Forelimb muscle (tissue), 1 donor: ENCODE measurements around the gene GTF2IRD1. TPM values are rescaled to one million over a fixed set of nuclear protein-coding genes. Genes with fewer than 3 reads are reported as not detected.
"Not testable (repeated sequence)": the region's sequence is repeated elsewhere in the genome, so short reads cannot be mapped to it uniquely, and the experiment has no call there.

Source experiments
- DNase-seq: peaks from one replicate; pipeline ENCODE4 v3.0.0-alpha.2; 2013; ENCODE audit warnings: low read depth
- polyA plus RNA-seq: library from polyadenylated mRNA; unstranded; fragments of 120-200 nt; gene quantifications from one replicate; pipeline ENCODE4 v1.2.1, GENCODE V29; 2013; ENCODE audit not compliant: insufficient read length

The GTF2IRD1 gene
- polyA plus RNA-seq, 1 donor: 48.0 TPM

- DNase-seq: no peak
These were observed 16.8 kb downstream of the GTF2IRD1 start for GRCh38 chr7:74470504-74470903.

GRCh38 chr7:74473116-74473515 lies 19.4 kb downstream of the GTF2IRD1 start:
- DNase-seq: no peak

- DNase-seq: no peak
These were observed 20.7 kb downstream of the GTF2IRD1 start for GRCh38 chr7:74474271-74474865.

DNA sequence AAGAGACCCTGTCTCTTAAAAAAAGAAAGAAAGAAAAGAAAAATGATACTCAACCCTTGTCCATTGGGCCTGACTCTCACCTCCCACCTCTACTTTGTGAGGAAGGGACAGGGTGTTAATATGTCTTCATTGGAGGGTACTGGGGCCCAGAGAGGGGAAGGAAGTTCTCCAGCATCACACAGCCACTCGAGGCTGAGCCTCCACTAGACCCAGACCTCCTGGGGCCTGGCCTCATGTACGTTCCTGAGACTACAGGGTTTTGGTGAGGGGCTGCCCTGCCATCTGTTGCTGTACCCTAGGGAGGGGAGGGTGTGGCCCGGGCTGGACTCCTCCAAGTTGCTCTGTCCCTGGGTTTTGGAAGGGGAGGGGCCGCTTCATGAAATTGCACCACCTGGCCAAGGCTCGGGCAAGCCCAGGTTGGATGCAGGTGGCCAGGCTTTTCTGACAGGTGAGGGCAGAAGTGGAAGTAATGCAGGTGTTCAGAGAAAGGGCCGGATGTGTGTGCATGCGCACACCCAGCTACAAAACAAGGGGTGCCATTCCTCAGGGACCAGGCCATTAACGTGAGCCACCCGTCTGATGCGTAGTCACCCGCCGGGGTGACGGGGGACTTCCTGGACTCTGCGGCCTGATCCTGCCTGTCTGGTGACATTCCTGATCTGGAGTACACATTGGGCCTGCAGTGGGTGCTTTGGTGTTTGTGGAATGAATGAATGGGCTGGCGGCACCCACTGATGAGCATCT lies 21.7 kb downstream of the GTF2IRD1 start:
- DNase-seq: no peak

- DNase-seq: no peak
These were observed 22.3 kb downstream of the GTF2IRD1 start for GRCh38 chr7:74475987-74476350.

GRCh38 chr7:74476626-74477025 lies 22.9 kb downstream of the GTF2IRD1 start:
- DNase-seq: no peak

GRCh38 chr7:74478671-74479065 lies 25.0 kb downstream of the GTF2IRD1 start:
- DNase-seq: no peak

DNA sequence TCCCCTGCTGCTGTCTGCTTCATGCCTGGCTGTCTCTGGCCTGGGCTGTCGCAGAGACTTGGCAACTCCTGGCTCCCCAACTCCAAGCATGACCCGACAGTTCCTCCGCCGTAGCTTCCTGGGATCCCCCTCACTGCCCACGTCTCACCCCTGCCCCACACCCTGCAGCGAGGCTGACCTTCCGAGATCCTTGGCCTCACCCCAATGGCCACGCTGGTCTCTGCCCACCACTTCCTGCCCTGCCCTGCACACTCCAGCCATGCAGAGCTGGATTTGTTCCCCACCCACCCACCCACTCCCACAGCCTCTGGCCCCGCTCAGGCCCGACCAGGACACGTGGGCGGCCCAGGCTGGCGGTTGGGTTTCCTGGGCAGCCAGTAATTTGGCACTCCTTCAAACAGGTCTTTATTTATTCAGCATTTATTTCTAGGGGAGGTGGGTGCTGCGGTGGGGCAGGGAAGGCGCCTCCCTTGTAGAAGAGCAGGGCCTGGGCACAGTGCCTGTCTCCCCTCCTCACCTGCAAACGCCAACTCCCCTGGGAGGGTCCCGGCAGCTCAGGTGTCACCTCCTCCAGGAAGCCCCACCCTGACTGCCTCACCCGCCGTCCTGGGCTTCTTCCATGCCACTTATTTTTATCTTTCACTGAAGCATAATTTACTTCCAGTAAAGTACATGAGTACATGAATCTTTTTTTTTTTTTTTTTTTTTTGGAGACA lies 25.5 kb downstream of the GTF2IRD1 start:
- no peak for DNase-seq

- DNase-seq: peak; percentile 29
These were observed 26.5 kb downstream of the GTF2IRD1 start for GRCh38 chr7:74479961-74480829.

DNA sequence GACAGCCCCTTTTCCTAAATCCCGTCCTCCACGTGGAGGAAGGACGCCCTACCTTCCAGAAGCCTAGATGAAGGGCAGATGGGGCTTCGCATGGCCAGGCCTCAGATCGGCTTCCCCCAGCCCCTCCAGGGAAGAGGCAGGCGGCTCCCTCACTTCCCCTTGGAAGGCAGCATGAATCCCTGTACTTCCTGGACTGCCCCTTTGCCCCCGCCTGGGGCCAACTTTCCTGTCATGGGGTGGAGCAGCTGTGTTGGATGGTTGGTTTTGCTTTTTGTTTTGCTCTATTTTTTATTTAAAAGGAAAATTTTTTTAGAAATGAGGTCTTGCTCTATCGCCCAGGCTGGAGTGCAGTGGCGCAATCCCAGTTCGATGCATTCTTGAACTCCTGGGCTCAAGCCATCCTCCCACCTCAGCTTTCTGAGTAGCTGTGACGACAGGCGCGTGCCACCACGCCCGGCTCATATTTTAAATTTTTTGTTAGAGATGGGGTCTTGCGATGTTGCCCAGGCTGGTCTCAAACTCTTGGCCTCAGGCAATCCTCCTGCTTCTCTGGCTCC lies 27.2 kb downstream of the GTF2IRD1 start:
- DNase-seq: no peak

- no peak for DNase-seq
These were observed 27.9 kb downstream of the GTF2IRD1 start for GRCh38 chr7:74481458-74482196.

GRCh38 chr7:74482197-74482467 lies 28.4 kb downstream of the GTF2IRD1 start:
- DNase-seq: no peak

GRCh38 chr7:74482629-74483401 lies 29.1 kb downstream of the GTF2IRD1 start:
- DNase-seq: no peak

DNA sequence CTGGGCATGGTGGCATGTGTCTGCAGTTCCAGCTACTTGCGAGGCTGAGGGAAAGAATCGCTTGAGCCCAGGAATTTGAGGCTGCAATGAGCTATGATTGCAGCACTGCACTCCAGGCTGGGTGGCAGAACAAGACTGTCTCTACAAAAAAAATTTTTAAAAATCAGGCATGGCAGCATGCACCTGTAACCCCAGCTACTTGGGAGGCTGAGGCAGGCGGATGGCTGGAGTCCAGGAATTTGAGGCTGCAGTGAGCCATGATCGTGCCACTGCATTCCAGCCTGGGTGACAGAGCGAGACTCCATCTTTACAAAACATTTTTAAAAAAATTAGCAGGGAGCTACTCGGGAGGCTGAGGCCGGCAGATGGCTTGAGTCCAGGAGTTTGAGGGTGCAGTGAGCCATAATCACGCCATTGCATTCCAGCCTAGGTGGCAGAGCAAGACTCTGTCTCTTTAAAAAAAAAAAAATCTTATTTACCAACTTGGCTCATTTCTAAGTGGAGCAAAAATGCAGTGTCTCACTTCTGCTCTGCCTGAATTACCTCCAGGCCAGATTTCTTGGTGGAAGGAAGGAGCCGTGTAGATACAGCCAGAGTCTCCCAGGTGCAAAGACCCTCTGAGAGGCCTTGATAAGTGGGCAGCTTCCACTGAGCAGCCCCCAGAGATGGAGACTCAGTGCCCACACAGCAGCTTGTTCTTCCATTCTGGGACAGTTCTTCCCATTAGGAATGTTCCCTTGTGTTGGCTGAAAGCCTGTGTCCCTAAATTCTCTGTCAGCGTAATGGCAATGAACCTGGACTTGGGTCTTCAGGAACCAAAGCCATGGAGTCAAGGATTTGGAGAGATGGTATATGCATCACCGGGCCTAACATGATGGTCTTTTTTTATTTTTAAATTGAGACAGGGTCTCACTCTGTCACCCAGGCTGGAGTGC lies 30.0 kb downstream of the GTF2IRD1 start:
- DNase-seq: no peak

GRCh38 chr7:74485611-74486010 lies 31.9 kb downstream of the GTF2IRD1 start:
- no peak for DNase-seq

DNA sequence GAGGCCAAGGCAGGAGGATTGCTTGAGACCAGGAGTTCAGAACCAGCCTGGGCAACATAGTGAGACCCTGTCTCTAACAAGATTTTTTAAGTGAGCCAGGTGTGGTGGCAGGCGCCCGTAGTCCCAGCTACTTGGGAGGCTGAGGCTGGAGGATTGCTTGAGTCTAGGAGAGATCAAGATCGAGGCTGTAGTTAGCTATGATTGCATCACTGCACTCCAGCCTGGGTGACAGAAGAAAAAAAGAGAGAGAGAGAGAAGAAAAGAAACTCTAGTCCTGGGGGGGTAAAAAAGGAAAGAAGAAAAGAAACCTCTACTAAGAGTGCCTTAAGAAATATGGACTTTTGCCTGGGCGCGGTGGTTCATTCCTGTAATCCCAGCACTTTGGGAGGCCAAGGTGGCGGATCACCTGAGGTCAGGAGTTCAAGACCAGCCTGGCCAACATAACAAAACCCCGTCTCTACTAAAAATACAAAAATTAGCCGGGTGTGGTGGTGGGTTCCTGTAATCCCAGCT lies 34.9 kb downstream of the GTF2IRD1 start:
- not testable (repeated sequence) for DNase-seq

- no peak for DNase-seq
These were observed 36.6 kb downstream of the GTF2IRD1 start for GRCh38 chr7:74489997-74490945.

- not testable (repeated sequence) for DNase-seq
These were observed 37.8 kb downstream of the GTF2IRD1 start for GRCh38 chr7:74491490-74491889.
